GM12878 (cell line): ENCODE results near the gene GABBR2.

Experiments used
- CHD2 ChIP-seq: IDR thresholded peaks from 2 replicates; pipeline ENCODE4 v1.6.1; 2011; ENCODE audit warnings: low read depth, low read length, improper control_type of control experiment, borderline replicate concordance
- CTCF ChIP-seq, 3 experiments: IDR thresholded peaks in 2 of 3; conservative IDR thresholded peaks in 1 of 3; 2 replicates each; pipeline ENCODE4 v1.5.1; 2011; ENCODE audit warnings: low read depth in 3 of 3, low read length in 3 of 3, mild to moderate bottlenecking in 3 of 3, control low read depth in 2 of 3, moderate library complexity in 2 of 3, inconsistent platforms in 1 of 3, mixed read lengths in 1 of 3; ENCODE audit not compliant: control insufficient read depth in 2 of 3, insufficient read depth in 1 of 3; ENCODE audit errors: extremely low read depth in 1 of 3
- EP300 ChIP-seq, 2 experiments: fragments of 150-350 bp in 1 of 2; IDR thresholded peaks; 2 replicates each; pipeline ENCODE4 v1.6.1; 2011 to 2012; ENCODE audit warnings: low read depth in 2 of 2, low read length in 2 of 2, borderline replicate concordance in 1 of 2, improper control_type of control experiment in 1 of 2, inconsistent platforms in 1 of 2; ENCODE audit not compliant: control insufficient read depth in 1 of 2
- KAT2A ChIP-seq: conservative IDR thresholded peaks from 2 replicates; pipeline ENCODE4 v1.6.1; 2011; ENCODE audit warnings: low read depth, low read length; ENCODE audit not compliant: control insufficient read depth
- PAX5 ChIP-seq: IDR thresholded peaks from 2 replicates; pipeline ENCODE4 v1.6.1; 2011; ENCODE audit warnings: low read depth, low read length, borderline replicate concordance
- POLR2A ChIP-seq: IDR thresholded peaks from 2 replicates; pipeline ENCODE4 v1.6.1; 2011; ENCODE audit warnings: low read depth, mild to moderate bottlenecking, low read length
- POLR2AphosphoS5 ChIP-seq: IDR thresholded peaks from 2 replicates; pipeline ENCODE4 v1.6.1; 2011; ENCODE audit warnings: mild to moderate bottlenecking, low read length, inconsistent platforms
- POU2F2 ChIP-seq: IDR thresholded peaks from 3 replicates; pipeline ENCODE4 v1.6.1; 2011; ENCODE audit warnings: low read depth, mild to moderate bottlenecking, low read length, borderline replicate concordance
- SMARCA5 ChIP-seq: fragments of 450-650 bp; IDR thresholded peaks from 2 replicates; pipeline ENCODE4 v1.6.1; 2017; ENCODE audit warnings: mild to moderate bottlenecking
- STAT3 ChIP-seq: IDR thresholded peaks from 2 replicates; pipeline ENCODE4 v1.6.1; 2011; ENCODE audit warnings: low read depth, low read length, improper control_type of control experiment
- ZNF217 ChIP-seq: fragments of 450-650 bp; IDR thresholded peaks from 2 replicates; pipeline ENCODE4 v1.6.1; 2017; ENCODE audit warnings: antibody characterized with exemption, mild to moderate bottlenecking

DNA sequence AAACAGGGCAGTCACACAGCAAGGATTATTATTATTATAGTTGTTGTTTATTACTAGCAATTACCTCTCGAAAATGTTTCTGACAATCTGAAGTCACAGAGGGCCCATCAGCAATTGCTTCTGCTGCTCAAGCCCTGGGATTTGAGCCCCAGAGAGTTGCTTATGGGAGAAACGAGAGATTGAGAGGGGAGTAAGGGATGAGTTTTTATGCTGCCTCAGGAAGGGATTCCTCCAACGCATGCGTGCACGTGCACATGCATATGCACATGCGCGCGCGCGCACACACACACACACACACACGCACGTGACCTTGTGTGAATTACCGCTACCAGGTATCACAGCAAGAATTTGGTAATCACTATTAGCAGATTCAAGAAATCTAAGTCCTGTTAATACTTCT lies 264.1 kb downstream of the GABBR2 start:
- TF ChIP-seq POLR2AphosphoS5 (no peak), CTCF (IDR thresholded peaks at IDR 0.05 in 2 of 3, conservative IDR thresholded peaks at IDR 0.05 in 1 of 3; ENCODE audit: control insufficient read depth in 2 of 3, extremely low read depth in 1 of 3, insufficient read depth in 1 of 3, low read depth in 3 of 3, low read length in 3 of 3) (no peak), KAT2A (no peak), PAX5 (no peak), SMARCA5 (no peak), POU2F2 (no peak), EP300 (IDR thresholded peaks at IDR 0.05; ENCODE audit: borderline replicate concordance in 1 of 2, control insufficient read depth in 1 of 2, low read depth in 2 of 2, low read length in 2 of 2) (no peak), ZNF217 (no peak), CHD2 (no peak), STAT3 (no peak), POLR2A (no peak)
